ENCODE measurements around the gene FRS3. TPM values are rescaled to one million over a fixed set of nuclear protein-coding genes. Genes with fewer than 3 reads are reported as not detected.
A peak's percentile ranks its signal among the peaks of the same experiment; 100 is the strongest.

FRS3 gene
- total RNA-seq, 1 donor from 2014 or later, result 3.3 TPM

- no peaks in the 10 kb centered on the region for H3K36me3 Mint-ChIP-seq (ENCODE audit: low read depth)
- H3K27me3 Mint-ChIP-seq (ENCODE audit: low read depth), result no peaks in the 10 kb centered on the region
- no peak overlapping the region for H3K4me3 Mint-ChIP-seq (ENCODE audit: unreplicated experiment)
- H3K27ac Mint-ChIP-seq (ENCODE audit: unreplicated experiment), result peak overlapping the region; percentile 95
- peaks cover 29% of the 10 kb centered on the region for H3K4me1 Mint-ChIP-seq (ENCODE audit: low read depth)
- TF ChIP-seq CTCF (IDR thresholded peaks at IDR 0.05), result no peak
- no peaks in the 10 kb centered on the region for H3K9me3 Mint-ChIP-seq (ENCODE audit: low read depth)
- DNase-seq (ENCODE audit: low spot score), result no peak
These were observed 56.7 kb downstream of the FRS3 start for GRCh38 chr6:41722969-41723529.

GRCh38 chr6:41721414-41721813, 58.3 kb downstream of the FRS3 start:
- no peak for DNase-seq (ENCODE audit: low spot score)
- no peak for TF ChIP-seq CTCF (IDR thresholded peaks at IDR 0.05)
- H3K4me1 Mint-ChIP-seq (ENCODE audit: low read depth), result peaks cover 42% of the 10 kb centered on the region
- H3K36me3 Mint-ChIP-seq (ENCODE audit: low read depth), result no peaks in the 10 kb centered on the region
- H3K27me3 Mint-ChIP-seq (ENCODE audit: low read depth), result no peaks in the 10 kb centered on the region
- H3K9me3 Mint-ChIP-seq (ENCODE audit: low read depth), result no peaks in the 10 kb centered on the region
- no peak overlapping the region for H3K27ac Mint-ChIP-seq (ENCODE audit: unreplicated experiment)
- no peak overlapping the region for H3K4me3 Mint-ChIP-seq (ENCODE audit: unreplicated experiment)

- no peaks in the 10 kb centered on the region for H3K27me3 Mint-ChIP-seq (ENCODE audit: low read depth)
These were observed 58.9 kb downstream of the FRS3 start for GRCh38 chr6:41720783-41721182.

DNA sequence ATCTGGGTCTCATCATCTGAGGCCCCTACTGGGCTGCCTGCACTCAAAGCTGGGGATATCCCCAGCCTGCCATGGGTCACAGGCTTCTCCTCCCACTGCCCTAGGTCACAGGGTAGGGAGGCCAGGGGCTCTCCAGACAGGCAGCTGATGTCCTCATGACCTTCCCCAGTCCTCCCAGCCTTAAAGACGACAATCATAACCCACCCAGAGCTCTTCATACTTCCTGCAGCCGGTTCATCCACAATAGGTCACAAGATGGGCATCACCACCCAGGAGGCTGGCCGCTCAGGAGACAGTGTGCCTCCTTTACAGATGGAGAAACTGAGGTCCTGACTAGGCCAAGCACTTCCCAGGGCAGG, 59.5 kb downstream of the FRS3 start:
- Mint-ChIP-seq H3K27ac (ENCODE audit: unreplicated experiment) (no peak overlapping the region), H3K9me3 (ENCODE audit: low read depth) (no peaks in the 10 kb centered on the region), H3K36me3 (ENCODE audit: low read depth) (peaks cover 1% of the 10 kb centered on the region), H3K4me3 (ENCODE audit: unreplicated experiment) (no peak overlapping the region), H3K27me3 (ENCODE audit: low read depth) (no peaks in the 10 kb centered on the region), H3K4me1 (ENCODE audit: low read depth) (peaks cover 50% of the 10 kb centered on the region)
- no peak for DNase-seq (ENCODE audit: low spot score)
- no peak for TF ChIP-seq CTCF (IDR thresholded peaks at IDR 0.05)

More at GRCh38 chr6:41720783-41721182, 58.9 kb downstream of the FRS3 start:
- Mint-ChIP-seq H3K4me1 (ENCODE audit: low read depth) (peaks cover 48% of the 10 kb centered on the region), H3K4me3 (ENCODE audit: unreplicated experiment) (no peak overlapping the region), H3K9me3 (ENCODE audit: low read depth) (no peaks in the 10 kb centered on the region), H3K27ac (ENCODE audit: unreplicated experiment) (no peak overlapping the region), H3K36me3 (ENCODE audit: low read depth) (peaks cover under 1% of the 10 kb centered on the region)
- no peak for DNase-seq (ENCODE audit: low spot score)
- TF ChIP-seq CTCF (IDR thresholded peaks at IDR 0.05), result no peak

Other genes starting within 250 kb of the FRS3 start
- 17.2 to 19.8 TPM (median 18.6 TPM) in 3 replicates for gene FOXP4, start 233.5 kb downstream of the FRS3 start, total RNA-seq
- 31.8 to 62.6 TPM (median 33.7 TPM) in 3 replicates for gene MDFI, start 141.4 kb downstream of the FRS3 start, total RNA-seq
- 10.7 to 12.4 TPM (median 11.6 TPM) in 3 replicates for gene TFEB, start 44.3 kb downstream of the FRS3 start, total RNA-seq
- not detected in 3 replicates for gene PGC, start 32.5 kb downstream of the FRS3 start, total RNA-seq
- 3.1 to 5.9 TPM (median 3.6 TPM) in 3 replicates for gene PRICKLE4, start 882 bp upstream of the FRS3 start, total RNA-seq
- 96.1 to 129 TPM (median 97.6 TPM) in 3 replicates for gene TOMM6, start 7.8 kb upstream of the FRS3 start, total RNA-seq
- gene USP49, start 115.5 kb upstream of the FRS3 start, total RNA-seq, result 3.4 to 5.2 TPM (median 3.5 TPM) in 3 replicates
- gene MED20, start 141.2 kb upstream of the FRS3 start, total RNA-seq, result 19.9 to 23.4 TPM (median 21.7 TPM) in 3 replicates
- 17.4 to 20.7 TPM (median 19.7 TPM) in 3 replicates for gene BYSL, start 141.6 kb upstream of the FRS3 start, total RNA-seq
- 47.4 to 56.3 TPM (median 52.9 TPM) in 3 replicates for gene CCND3, start 161.9 kb upstream of the FRS3 start, total RNA-seq